Glomerular endothelial cell (primary cell): ENCODE data around the gene SLIRP. TPM values are rescaled to one million over a fixed set of nuclear protein-coding genes. Genes with fewer than 3 reads are reported as not detected.
"Not testable (repeated sequence)": the region's sequence is repeated elsewhere in the genome, so short reads cannot be mapped to it uniquely, and the experiment has no call there.

ENCODE experiments used
- DNase-seq: peaks from one replicate; pipeline ENCODE4 v3.0.0-alpha.2; 2011; ENCODE audit warnings: low read depth, low spot score; ENCODE audit errors: extremely low read depth
- total RNA-seq: library from RNA; depleted of rRNA; stranded (reverse); fragments of >200 nt; gene quantifications from 2 replicates; pipeline ENCODE4 v1.2.3, GENCODE V29; 2015

The SLIRP gene
- total RNA-seq: 171 and 203 TPM in 2 replicates

GRCh38 chr14:77707724-77708408, at the start of gene SLIRP, which contains the start of gene ALKBH1:
Gene SLIRP, plus strand, starts transcription at chr14:77708103. Its CDS starts 9 bp downstream, at chr14:77708112.
Gene ALKBH1, minus strand, starts transcription at chr14:77708023. Its CDS starts 19 bp downstream, at chr14:77708004.
- DNase-seq: peak; percentile 18

DNA sequence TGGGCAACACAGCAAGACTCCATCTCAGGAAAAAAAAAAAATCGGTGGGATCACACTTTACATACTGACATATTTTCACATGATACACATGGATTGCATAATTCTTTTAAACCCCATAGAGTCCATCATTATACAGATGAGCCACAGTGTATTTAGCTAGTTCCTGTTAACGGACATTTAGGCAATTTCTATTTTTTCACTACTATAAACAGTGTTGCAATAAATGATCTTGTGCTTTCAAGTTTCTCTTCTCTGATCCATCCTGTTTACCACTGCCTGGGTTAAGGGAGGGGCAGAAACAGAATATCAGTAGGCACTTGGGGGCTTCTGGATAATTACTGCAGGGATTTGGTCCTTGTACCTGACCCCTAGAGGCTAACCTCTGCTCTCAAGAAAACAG, 48.1 kb upstream of the SLIRP start:
- DNase-seq: no peak

DNA sequence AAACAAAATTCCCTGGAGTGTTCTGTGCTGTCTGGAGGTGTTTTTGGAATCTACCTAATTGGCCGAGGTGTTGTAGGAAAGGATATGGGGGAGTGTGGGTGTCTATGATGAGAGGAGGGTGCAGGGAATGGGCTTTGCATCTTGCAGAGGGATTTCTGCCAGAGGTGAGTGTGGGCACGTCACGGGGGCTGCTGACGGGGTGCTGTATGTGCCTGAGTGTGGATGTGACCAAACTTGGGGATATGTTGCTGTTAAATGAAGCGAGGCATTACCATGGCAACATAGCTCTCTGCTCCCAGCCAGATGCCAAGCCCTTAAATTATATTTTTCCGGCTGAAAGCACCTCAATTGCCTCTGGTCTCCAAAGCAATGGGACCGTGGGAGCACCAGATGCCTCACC, 47.1 kb upstream of the SLIRP start:
- no peak for DNase-seq

DNA sequence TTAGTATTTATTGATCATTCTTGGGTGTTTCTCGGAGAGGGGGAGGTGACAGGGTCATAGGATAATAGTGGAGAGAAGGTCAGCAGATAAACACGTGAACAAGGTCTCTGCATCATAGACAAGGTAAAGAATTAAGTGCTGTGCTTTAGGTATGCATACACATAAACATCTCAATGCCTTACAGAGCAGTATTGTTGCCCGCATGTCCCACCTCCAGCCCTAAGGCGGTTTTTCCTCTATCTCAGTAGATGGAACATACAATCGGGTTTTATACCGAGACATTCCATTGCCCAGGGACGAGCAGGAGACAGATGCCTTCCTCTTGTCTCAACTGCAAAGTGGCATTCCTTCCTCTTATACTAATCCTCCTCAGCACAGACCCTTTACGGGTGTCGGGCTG, 46.3 kb upstream of the SLIRP start:
- not testable (repeated sequence) for DNase-seq

- DNase-seq: no peak
Observed at GRCh38 chr14:77663293-77663692, 44.6 kb upstream of the SLIRP start.

DNA sequence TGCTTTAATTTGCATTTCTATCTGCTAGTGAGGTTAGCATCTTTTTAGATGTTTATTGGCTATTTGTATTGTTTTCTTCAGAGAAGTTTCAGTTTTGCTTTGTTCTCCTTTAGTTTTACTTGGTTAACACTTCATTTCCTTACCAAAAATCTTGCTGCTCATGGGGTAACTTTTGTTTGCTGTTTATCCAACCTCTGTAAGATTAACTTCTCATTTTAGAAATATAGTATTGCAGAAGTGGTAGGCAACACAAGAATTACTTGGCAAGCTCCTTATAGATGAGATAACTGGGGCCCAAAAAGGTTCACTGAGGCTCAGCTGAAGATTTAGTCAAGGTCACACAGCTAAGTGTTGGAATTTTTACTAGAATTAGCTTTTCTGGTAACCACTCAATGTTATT, 40.6 kb upstream of the SLIRP start:
- no peak for DNase-seq

DNA sequence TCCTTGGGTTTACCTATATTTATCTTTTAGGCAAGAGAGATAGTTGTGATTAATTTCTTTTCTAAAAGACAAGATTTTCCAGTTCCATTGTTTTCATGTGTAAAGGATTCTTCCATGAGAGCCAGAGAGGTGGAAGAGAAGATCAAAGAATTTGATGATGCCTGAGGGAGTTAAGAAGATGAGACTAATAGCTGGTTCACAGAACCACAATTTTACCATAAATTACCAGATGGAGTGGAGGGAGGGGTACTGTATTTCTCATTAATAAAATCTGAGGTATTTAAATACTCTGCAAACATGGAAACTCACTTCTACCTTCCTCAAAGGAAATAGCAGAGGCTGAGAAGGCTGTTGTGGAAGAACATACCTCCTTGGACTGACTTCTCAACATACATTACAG, 34.7 kb upstream of the SLIRP start:
- no peak for DNase-seq

DNA sequence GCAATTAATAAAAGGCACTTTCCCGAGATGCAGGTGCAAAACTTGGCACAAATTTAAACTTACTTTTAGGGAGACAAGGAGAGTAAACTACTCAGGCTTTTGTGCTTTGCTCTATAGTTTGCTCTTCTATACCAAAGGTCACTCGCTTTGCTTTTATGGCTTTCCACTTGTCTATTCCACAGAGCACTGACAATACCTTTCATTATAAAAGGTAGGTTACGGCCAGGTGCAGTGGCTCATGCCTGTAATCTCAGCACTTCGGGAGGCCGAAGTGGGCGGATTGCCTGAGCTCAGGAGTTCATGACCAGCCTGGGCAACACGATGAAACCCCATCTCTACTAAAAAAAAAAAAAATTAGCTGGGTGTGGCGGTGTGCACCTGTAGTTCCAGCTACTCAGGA, 33.0 kb upstream of the SLIRP start:
- DNase-seq: no peak

GRCh38 chr14:77681196-77682157, 26.4 kb upstream of the SLIRP start:
- no peak for DNase-seq

DNA sequence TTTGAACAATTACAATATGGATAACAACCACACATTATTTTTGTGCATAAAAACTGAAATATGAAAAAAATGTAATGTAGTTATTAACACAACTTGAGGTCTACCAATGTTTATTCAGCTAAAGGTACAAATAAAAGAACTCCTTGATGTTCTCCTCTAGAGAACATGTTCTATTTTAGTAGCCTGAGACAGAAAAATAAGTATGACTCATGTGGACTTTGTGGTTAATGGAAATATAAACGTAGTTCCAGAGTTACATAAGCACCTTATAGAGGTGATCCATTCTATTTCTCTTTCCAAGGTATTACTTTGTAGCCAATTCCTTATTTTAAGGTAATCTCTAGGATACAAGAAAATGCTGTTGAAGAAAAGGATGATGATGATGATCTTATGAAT, 25.7 kb upstream of the SLIRP start:
- DNase-seq: no peak

GRCh38 chr14:77691259-77691658, 16.6 kb upstream of the SLIRP start:
- no peak for DNase-seq

DNA sequence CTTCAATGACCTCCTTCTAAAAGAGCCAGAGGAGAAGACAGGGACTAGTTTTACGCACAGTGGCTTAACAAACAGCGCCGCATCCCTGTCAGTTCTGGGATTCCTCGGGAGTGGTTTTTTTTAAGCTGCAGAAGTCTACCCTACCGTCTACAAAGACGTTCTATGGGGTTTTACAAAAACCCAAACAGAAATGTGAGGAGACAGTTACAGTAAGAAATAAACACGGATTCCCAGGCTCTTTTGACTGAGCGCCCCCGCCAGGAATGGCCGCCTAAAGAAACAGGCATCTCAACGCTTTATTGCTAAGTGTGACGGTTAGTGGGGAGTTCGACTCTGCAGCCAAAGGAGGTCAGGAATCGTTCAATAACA, 564 bp upstream of the SLIRP start:
- no peak for DNase-seq

DNA sequence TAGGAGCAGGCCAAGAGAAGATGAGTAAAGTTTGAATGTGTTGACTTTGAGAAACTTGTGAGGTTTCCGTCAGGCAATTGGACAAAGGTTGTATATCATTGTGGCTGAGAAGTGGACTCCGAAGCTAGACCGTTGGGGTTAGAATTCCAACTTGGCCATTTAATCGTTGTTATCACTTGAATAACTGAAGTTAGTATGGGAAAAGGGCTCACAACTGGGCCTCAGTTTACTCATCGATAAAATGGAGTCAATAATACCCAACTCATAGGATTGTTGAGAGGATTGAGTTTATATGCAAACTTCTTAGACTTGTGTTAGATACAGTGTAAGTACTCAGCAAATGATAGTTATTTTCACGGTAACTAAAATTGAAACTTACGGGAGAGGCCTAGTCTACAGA, 846 bp downstream of the SLIRP start:
- DNase-seq: no peak

GRCh38 chr14:77709412-77709811, 1.5 kb downstream of the SLIRP start:
- no peak for DNase-seq

DNA sequence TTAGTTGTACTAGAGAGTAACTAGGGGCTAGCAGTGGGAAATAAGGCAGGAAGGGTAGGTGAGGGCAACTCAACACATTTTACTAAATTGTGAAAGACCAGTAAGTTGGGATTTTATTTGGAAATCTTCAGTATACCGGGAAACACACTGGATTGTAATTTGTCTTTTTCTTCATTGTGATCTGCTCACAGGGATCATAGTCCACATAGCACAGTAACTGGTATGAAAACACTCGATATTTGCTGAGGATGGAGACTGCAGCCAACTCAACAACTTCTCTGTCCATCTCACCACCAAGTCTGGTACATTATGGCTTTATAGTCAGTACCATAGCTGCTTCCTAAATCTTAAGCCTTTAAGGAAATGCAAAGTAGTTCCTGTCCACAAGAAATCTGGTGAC, 2.5 kb downstream of the SLIRP start:
- DNase-seq: no peak

DNA sequence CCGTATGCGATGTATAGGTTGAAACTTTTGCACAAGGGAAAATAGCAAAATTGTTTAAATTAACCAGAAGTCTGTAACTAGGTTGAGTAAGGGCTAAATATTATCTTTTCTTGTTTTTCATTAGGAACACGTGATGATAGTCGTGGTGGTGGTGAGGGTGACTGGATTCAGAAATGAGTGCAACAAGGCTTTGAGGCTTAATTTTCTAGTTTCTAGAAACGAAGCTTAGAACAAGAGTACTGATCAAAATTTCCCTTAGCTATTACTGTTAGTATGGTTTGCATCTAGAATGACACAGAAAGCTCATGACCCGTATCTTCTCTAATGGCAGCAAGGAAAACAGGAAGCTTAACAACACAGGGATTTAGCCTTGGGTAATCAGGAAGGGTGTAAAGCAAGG, 7.0 kb downstream of the SLIRP start:
- DNase-seq: no peak

DNA sequence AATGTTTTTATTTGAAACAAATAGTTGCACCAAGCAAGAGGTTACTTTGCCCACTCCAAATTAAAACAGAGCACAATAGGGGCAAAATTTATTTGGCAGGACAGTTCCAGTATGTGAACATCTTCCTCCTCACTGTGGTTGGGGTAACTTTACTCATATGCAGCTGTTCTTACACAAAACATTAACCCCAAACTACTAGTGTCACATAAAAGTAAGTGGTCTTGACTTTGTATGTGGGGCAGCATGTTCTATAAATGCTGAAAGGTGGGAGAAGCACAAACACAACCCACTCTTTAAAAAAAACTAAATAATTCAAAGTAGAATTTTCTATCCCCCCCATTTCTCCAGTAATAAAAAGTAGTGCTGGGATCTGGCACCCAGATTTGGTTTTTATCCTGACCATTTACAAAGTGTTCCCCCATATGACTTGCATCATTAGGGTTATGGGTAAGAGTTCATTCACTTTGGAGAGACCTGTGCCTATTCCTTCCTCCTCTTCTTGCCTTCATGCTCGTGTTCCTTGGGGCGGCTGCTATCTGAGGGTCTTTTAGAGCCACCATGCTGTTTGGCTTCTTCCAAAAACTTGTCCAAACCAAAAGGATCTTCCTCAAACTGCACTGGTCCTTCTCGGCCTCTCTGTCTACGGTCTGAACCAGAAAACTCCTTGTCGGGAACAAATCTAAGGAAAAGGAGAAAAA, 9.9 kb downstream of the SLIRP start:
- no peak for DNase-seq

GRCh38 chr14:77721437-77721836, 13.5 kb downstream of the SLIRP start:
- DNase-seq: no peak

- DNase-seq: no peak
Observed at GRCh38 chr14:77722301-77722700, 14.4 kb downstream of the SLIRP start.

GRCh38 chr14:77730976-77731497, 23.1 kb downstream of the SLIRP start:
- no peak for DNase-seq
